ENCODE measurements around the gene AIG1. TPM values are rescaled to one million over a fixed set of nuclear protein-coding genes. Genes with fewer than 3 reads are reported as not detected.
"Not testable (repeated sequence)": the region's sequence is repeated elsewhere in the genome, so short reads cannot be mapped to it uniquely, and the experiment has no call there.

AIG1 gene
- total RNA-seq, 1 donor from 2014 or later: 17.5 TPM

- Mint-ChIP-seq H3K9me3 (ENCODE audit: unreplicated experiment) (no peaks in the 10 kb centered on the region), H3K27me3 (ENCODE audit: unreplicated experiment) (peaks cover 2% of the 10 kb centered on the region), H3K36me3 (ENCODE audit: low read depth, unreplicated experiment) (no peaks in the 10 kb centered on the region), H3K4me1 (ENCODE audit: unreplicated experiment) (no peaks in the 10 kb centered on the region), H3K27ac (ENCODE audit: unreplicated experiment) (no peak overlapping the region), H3K4me3 (ENCODE audit: unreplicated experiment) (no peak overlapping the region)
- DNase-seq (ENCODE audit: low spot score): no peak
- no peak for TF ChIP-seq CTCF (IDR thresholded peaks at IDR 0.05; ENCODE audit: unreplicated experiment)
Measured at GRCh38 chr6:143301188-143301587, 240.5 kb downstream of the AIG1 start.

- H3K27me3 Mint-ChIP-seq (ENCODE audit: unreplicated experiment); H3K36me3 Mint-ChIP-seq (ENCODE audit: low read depth, unreplicated experiment); H3K9me3 Mint-ChIP-seq (ENCODE audit: unreplicated experiment); H3K4me1 Mint-ChIP-seq (ENCODE audit: unreplicated experiment); H3K4me3 Mint-ChIP-seq (ENCODE audit: unreplicated experiment); DNase-seq (ENCODE audit: low spot score); H3K27ac Mint-ChIP-seq (ENCODE audit: unreplicated experiment): not testable (repeated sequence)
Measured at GRCh38 chr6:143307760-143308159, 247.1 kb downstream of the AIG1 start.

GRCh38 chr6:143313163-143313562 lies 252.5 kb downstream of the AIG1 start:
- H3K4me3 Mint-ChIP-seq (ENCODE audit: unreplicated experiment): no peak overlapping the region
- no peak for TF ChIP-seq CTCF (IDR thresholded peaks at IDR 0.05; ENCODE audit: unreplicated experiment)
- no peaks in the 10 kb centered on the region for H3K9me3 Mint-ChIP-seq (ENCODE audit: unreplicated experiment)
- no peak overlapping the region for H3K27ac Mint-ChIP-seq (ENCODE audit: unreplicated experiment)
- peaks cover 4% of the 10 kb centered on the region for H3K36me3 Mint-ChIP-seq (ENCODE audit: low read depth, unreplicated experiment)
- no peak for DNase-seq (ENCODE audit: low spot score)
- H3K27me3 Mint-ChIP-seq (ENCODE audit: unreplicated experiment): peaks cover 1% of the 10 kb centered on the region
- H3K4me1 Mint-ChIP-seq (ENCODE audit: unreplicated experiment): no peaks in the 10 kb centered on the region

GRCh38 chr6:143321491-143322086 lies 260.9 kb downstream of the AIG1 start:
- Mint-ChIP-seq H3K36me3 (ENCODE audit: low read depth, unreplicated experiment) (no peaks in the 10 kb centered on the region), H3K4me1 (ENCODE audit: unreplicated experiment) (no peaks in the 10 kb centered on the region), H3K4me3 (ENCODE audit: unreplicated experiment) (no peak overlapping the region), H3K27ac (ENCODE audit: unreplicated experiment) (no peak overlapping the region), H3K9me3 (ENCODE audit: unreplicated experiment) (no peaks in the 10 kb centered on the region), H3K27me3 (ENCODE audit: unreplicated experiment) (peaks cover 2% of the 10 kb centered on the region)
- no peak for DNase-seq (ENCODE audit: low spot score)
- no peak for TF ChIP-seq CTCF (IDR thresholded peaks at IDR 0.05; ENCODE audit: unreplicated experiment)

- Mint-ChIP-seq H3K4me1 (ENCODE audit: unreplicated experiment) (no peaks in the 10 kb centered on the region), H3K27ac (ENCODE audit: unreplicated experiment) (no peak overlapping the region), H3K9me3 (ENCODE audit: unreplicated experiment) (no peaks in the 10 kb centered on the region), H3K27me3 (ENCODE audit: unreplicated experiment) (peaks cover 2% of the 10 kb centered on the region), H3K36me3 (ENCODE audit: low read depth, unreplicated experiment) (no peaks in the 10 kb centered on the region), H3K4me3 (ENCODE audit: unreplicated experiment) (no peak overlapping the region)
- no peak for DNase-seq (ENCODE audit: low spot score)
- TF ChIP-seq CTCF (IDR thresholded peaks at IDR 0.05; ENCODE audit: unreplicated experiment): no peak
Measured at GRCh38 chr6:143322386-143322785, 261.7 kb downstream of the AIG1 start.

Measured in endothelial cell (in vitro differentiated cells).